ENCODE results near the gene SLC12A8.

GRCh38 chr3:125194849-125195601, 17.5 kb downstream of the SLC12A8 start:
- TF ChIP-seq CTCF (IDR thresholded peaks at IDR 0.05) (no peak), POLR2A (IDR thresholded peaks at IDR 0.05) (no peak)

Measured in adrenal gland (tissue), 5 donors.